Keratinocyte (primary cell): Measurements from ENCODE around the gene RAB29. TPM values are rescaled to one million over a fixed set of nuclear protein-coding genes. Genes with fewer than 3 reads are reported as not detected.

Experiments
- DNase-seq: peaks from one replicate; pipeline ENCODE4 v3.0.0-alpha.2; 2011; ENCODE audit warnings: low read depth, missing footprints, low spot score
- FAIRE-seq: peaks from 2 replicates; lab custom pipeline; 2011; peaks lifted over from hg19 to GRCh38; lab: Jason Lieb, UNC
- H2AFZ ChIP-seq: 2 replicates; pipeline ENCODE4 v1.6.0; 2012; ENCODE audit warnings: low read length, control low read depth, inconsistent platforms; ENCODE audit not compliant: control insufficient read depth
- H3K27ac ChIP-seq: 2 replicates; pipeline ENCODE4 v1.5.1; 2011; ENCODE audit warnings: low read length; ENCODE audit not compliant: control insufficient read depth, insufficient read depth
- H3K27me3 ChIP-seq: 3 replicates; pipeline ENCODE4 v1.6.0; 2011; ENCODE audit warnings: low read length; ENCODE audit not compliant: control insufficient read depth, insufficient read depth; ENCODE audit errors: extremely low read depth
- H3K36me3 ChIP-seq, 2 experiments: 2 replicates in 1 of 2; 3 replicates in 1 of 2; pipeline ENCODE4 v1.5.1; 2011; ENCODE audit warnings: low read length in 2 of 2, mild to moderate bottlenecking in 1 of 2; ENCODE audit not compliant: control insufficient read depth in 2 of 2, insufficient read depth in 2 of 2; ENCODE audit errors: extremely low read depth in 1 of 2
- H3K4me1 ChIP-seq: 3 replicates; pipeline ENCODE4 v1.5.1; 2011; ENCODE audit warnings: low read length; ENCODE audit not compliant: control insufficient read depth, insufficient read depth; ENCODE audit errors: extremely low read depth
- H3K4me2 ChIP-seq: 3 replicates; pipeline ENCODE4 v1.6.0; 2011; ENCODE audit warnings: low read depth, low read length; ENCODE audit not compliant: control insufficient read depth, insufficient read depth; ENCODE audit errors: extremely low read depth
- H3K4me3 ChIP-seq, 3 experiments: fragments of 200-600 bp in 1 of 3; sonication (generic) in 1 of 3; 2 replicates in 2 of 3; 3 replicates in 1 of 3; pipeline ENCODE4 v1.5.1; 2011 to 2016; ENCODE audit warnings: low read length in 3 of 3, mild to moderate bottlenecking in 3 of 3, control low read depth in 2 of 3, inconsistent platforms in 1 of 3, low read depth in 1 of 3, mixed read lengths in 1 of 3, mixed run types in 1 of 3, moderate library complexity in 1 of 3; ENCODE audit not compliant: control insufficient read depth in 2 of 3, insufficient read depth in 2 of 3; ENCODE audit errors: extremely low read depth in 1 of 3
- H3K79me2 ChIP-seq: 2 replicates; pipeline ENCODE4 v1.6.0; 2012; ENCODE audit warnings: low read length; ENCODE audit not compliant: control insufficient read depth, insufficient read depth
- H3K9ac ChIP-seq: 3 replicates; pipeline ENCODE4 v1.6.0; 2011; ENCODE audit warnings: low read length; ENCODE audit not compliant: control insufficient read depth, insufficient read depth; ENCODE audit errors: extremely low read depth
- H3K9me1 ChIP-seq: 3 replicates; pipeline ENCODE4 v1.6.0; 2011; ENCODE audit warnings: low read length; ENCODE audit not compliant: control insufficient read depth, insufficient read depth; ENCODE audit errors: extremely low read depth
- H3K9me3 ChIP-seq: 2 replicates; pipeline ENCODE4 v1.5.1; 2012; ENCODE audit warnings: low read depth, low read length; ENCODE audit not compliant: control insufficient read depth
- H4K20me1 ChIP-seq: 3 replicates; pipeline ENCODE4 v1.6.0; 2011; ENCODE audit warnings: low read length; ENCODE audit not compliant: control insufficient read depth, insufficient read depth; ENCODE audit errors: extremely low read depth
- EZH2 ChIP-seq: IDR thresholded peaks from one replicate; pipeline ENCODE4 v1.6.1; 2012; ENCODE audit warnings: inconsistent platforms, mild to moderate bottlenecking, low read length, moderate library complexity
- dilution Hi-C: fragments of 300-500 bp; cut with MboI; formaldehyde crosslinking; loops from one replicate; pipeline ENCODE4 v1.7.0; 2020; ENCODE audit warnings: low sequenced_read_pairs; ENCODE audit not compliant: extremely low pct_ligation_motif_present
- polyA plus RNA-seq, 5 experiments: library from polyadenylated mRNA; depleted of rRNA in 3 of 5; stranded (reverse) in 3 of 5; stranded (forward) in 1 of 5; unstranded in 1 of 5; fragments of >200 nt; gene quantifications; 1 replicate in 1 of 5; 2 replicates in 3 of 5; 3 replicates in 1 of 5; pipeline versions ENCODE4 v1.2.1 to v1.2.3, GENCODE V29; 2011 to 2012; ENCODE audit warnings: missing spikeins in 2 of 5, low read depth in 1 of 5, low replicate concordance in 1 of 5
- TF ChIP-seq, protein P1 (sequence below), 3 experiments: IDR thresholded peaks in 1 of 3; conservative IDR thresholded peaks in 1 of 3; optimal IDR thresholded peaks in 1 of 3; 2 replicates in 2 of 3; 3 replicates in 1 of 3; pipeline versions ENCODE3 to v1.5.1; 2011; ENCODE audit warnings: low read length in 3 of 3, mild to moderate bottlenecking in 3 of 3, moderate library complexity in 2 of 3, control low read depth in 1 of 3, inconsistent platforms in 1 of 3; ENCODE audit not compliant: insufficient read depth in 2 of 3; ENCODE audit errors: extremely low read depth in 1 of 3

RAB29 gene
- polyA plus RNA-seq, 1 donor (not counting 4 experiments of a cell fraction or from before 2014, with no cell fraction given) = 26.7 TPM

DNA sequence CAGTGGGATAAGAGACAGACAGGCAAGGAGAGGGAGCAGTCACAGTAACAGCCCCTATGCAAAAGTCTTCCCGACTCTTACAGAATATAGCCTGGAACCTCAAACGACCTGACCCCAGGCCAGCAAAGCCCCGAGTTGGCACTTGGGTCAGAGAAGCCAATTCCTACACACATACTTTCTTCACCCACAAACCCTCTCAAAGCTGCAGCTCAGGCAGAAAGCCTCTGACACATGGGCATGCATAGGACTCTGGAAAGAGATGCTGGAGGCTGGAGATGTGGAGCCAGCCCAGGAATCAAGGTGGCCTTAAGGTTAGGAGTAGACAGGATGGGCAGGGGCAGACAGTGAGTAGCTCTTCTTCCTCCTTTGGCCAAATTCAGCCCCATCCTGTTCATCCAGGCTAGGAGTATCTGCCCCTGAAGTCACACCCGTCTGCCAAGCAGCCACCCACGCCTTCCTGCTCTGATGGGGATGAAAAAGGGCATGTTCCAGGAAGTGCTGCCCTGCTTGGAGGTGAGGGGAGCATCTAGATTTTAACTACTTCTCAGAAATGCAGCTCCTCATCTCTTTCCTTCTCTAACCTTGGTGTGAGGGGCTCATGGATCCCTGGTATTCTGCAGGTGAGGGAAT, 29.9 kb upstream of the RAB29 start:
- Histone ChIP-seq H3K27me3 (no peaks in the 10 kb centered on the region), H3K4me2 (peak overlapping the region; percentile 40), H3K9ac (no peak overlapping the region), H3K9me3 (no peaks in the 10 kb centered on the region), H4K20me1 (no peaks in the 10 kb centered on the region), H3K79me2 (peaks cover 25% of the 10 kb centered on the region), H3K4me1 (peaks cover 13% of the 10 kb centered on the region), H3K9me1 (no peaks in the 10 kb centered on the region), H2AFZ (peak overlapping the region; percentile 28), H3K27ac (no peak overlapping the region), H3K4me3 (no peak overlapping the region), H3K36me3 (peaks cover 11 to 18% of the 10 kb centered on the region in 2 experiments)
- no peak for FAIRE-seq
- dilution Hi-C loops = no loop called here
- DNase-seq = no peak
- TF ChIP-seq, protein P1, sequence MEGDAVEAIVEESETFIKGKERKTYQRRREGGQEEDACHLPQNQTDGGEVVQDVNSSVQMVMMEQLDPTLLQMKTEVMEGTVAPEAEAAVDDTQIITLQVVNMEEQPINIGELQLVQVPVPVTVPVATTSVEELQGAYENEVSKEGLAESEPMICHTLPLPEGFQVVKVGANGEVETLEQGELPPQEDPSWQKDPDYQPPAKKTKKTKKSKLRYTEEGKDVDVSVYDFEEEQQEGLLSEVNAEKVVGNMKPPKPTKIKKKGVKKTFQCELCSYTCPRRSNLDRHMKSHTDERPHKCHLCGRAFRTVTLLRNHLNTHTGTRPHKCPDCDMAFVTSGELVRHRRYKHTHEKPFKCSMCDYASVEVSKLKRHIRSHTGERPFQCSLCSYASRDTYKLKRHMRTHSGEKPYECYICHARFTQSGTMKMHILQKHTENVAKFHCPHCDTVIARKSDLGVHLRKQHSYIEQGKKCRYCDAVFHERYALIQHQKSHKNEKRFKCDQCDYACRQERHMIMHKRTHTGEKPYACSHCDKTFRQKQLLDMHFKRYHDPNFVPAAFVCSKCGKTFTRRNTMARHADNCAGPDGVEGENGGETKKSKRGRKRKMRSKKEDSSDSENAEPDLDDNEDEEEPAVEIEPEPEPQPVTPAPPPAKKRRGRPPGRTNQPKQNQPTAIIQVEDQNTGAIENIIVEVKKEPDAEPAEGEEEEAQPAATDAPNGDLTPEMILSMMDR (optimal IDR thresholded peaks at IDR 0.05 in 1 of 3, IDR thresholded peaks at IDR 0.05 in 1 of 3, conservative IDR thresholded peaks at IDR 0.05 in 1 of 3; ENCODE audit: extremely low read depth in 1 of 3, insufficient read depth in 2 of 3, low read length in 3 of 3) = no peak
- no peak for TF ChIP-seq EZH2

DNA sequence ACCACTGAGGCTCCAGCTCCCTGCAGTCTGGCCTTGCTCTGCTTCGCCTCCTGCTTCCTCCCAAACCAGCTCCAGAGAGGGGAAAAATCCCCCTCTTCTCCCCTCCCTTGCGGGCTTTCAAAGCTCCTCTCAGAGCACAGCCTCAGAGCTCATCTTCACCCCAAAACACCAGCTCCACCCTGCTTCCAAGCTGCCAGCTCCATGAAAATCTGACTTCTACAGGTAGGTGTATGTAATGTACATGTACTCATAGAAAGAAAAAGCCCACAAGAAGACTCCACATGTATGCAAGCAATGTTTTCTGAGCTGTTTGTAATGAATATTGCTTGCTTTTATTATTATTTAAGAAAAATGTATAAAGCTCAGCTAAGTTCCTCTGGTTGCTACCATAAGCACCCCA, 29.3 kb upstream of the RAB29 start:
- Histone ChIP-seq H3K27ac (no peak overlapping the region), H4K20me1 (no peaks in the 10 kb centered on the region), H3K27me3 (no peaks in the 10 kb centered on the region), H3K4me3 (no peak overlapping the region), H3K9ac (no peak overlapping the region), H2AFZ (no peak overlapping the region), H3K4me1 (peaks cover 13% of the 10 kb centered on the region), H3K79me2 (peaks cover 22% of the 10 kb centered on the region), H3K36me3 (peaks cover 7 to 14% of the 10 kb centered on the region in 2 experiments), H3K9me1 (no peaks in the 10 kb centered on the region), H3K9me3 (no peaks in the 10 kb centered on the region), H3K4me2 (no peak overlapping the region)
- dilution Hi-C loops = no loop called here
- DNase-seq = no peak
- TF ChIP-seq, protein P1 (optimal IDR thresholded peaks at IDR 0.05 in 1 of 3, IDR thresholded peaks at IDR 0.05 in 1 of 3, conservative IDR thresholded peaks at IDR 0.05 in 1 of 3; ENCODE audit: extremely low read depth in 1 of 3, insufficient read depth in 2 of 3, low read length in 3 of 3) = no peak
- no peak for TF ChIP-seq EZH2
- no peak for FAIRE-seq
